Activated T-cell treated with anti-CD3 and anti-CD28 coated beads, Interleukin-2, amount 50 U/mL, for 1 hour (primary cell): Measurements from ENCODE around the gene LTB4R.
A peak's percentile ranks its signal among the peaks of the same experiment; 100 is the strongest.

Source experiments
- DNase-seq: peaks from one replicate; pipeline ENCODE4 v3.0.0-alpha.2; 2020

Gene LTB4R

GRCh38 chr14:24310646-24311604 lies at the start of gene LTB4R:
LTB4R (plus strand) TSS chr14:24311502; CDS start chr14:24315652, 4,150 bp downstream.
- peak; percentile 75 for DNase-seq

- no peak for DNase-seq
Observed at GRCh38 chr14:24261969-24262327, 49.4 kb upstream of the LTB4R start.

- no peak for DNase-seq
Observed at GRCh38 chr14:24262821-24263733, 48.2 kb upstream of the LTB4R start, which contains the start of gene TGM1. TGM1 (minus strand) TSS chr14:24263177; CDS start chr14:24262352, 825 bp downstream.

GRCh38 chr14:24263848-24264247 lies 47.5 kb upstream of the LTB4R start:
- DNase-seq, result no peak

- DNase-seq, result no peak
Observed at GRCh38 chr14:24264298-24264697, 47.0 kb upstream of the LTB4R start.

GRCh38 chr14:24266344-24267244 lies 44.7 kb upstream of the LTB4R start:
- DNase-seq, result no peak

- no peak for DNase-seq
Observed at GRCh38 chr14:24267516-24267915, 43.8 kb upstream of the LTB4R start.

- DNase-seq, result no peak
Observed at GRCh38 chr14:24268225-24268624, 43.1 kb upstream of the LTB4R start.

- DNase-seq, result no peak
Observed at GRCh38 chr14:24269368-24269767, 41.9 kb upstream of the LTB4R start.

- no peak for DNase-seq
Observed at GRCh38 chr14:24269910-24270536, 41.3 kb upstream of the LTB4R start.

- DNase-seq, result no peak
Observed at GRCh38 chr14:24270537-24271133, 40.7 kb upstream of the LTB4R start.

GRCh38 chr14:24271134-24271833 lies 40.0 kb upstream of the LTB4R start, which contains the start of gene RABGGTA:
RABGGTA (minus strand) TSS chr14:24271597; CDS start chr14:24271115, 482 bp downstream.
- DNase-seq, result peak; percentile 91

GRCh38 chr14:24271834-24272263 lies 39.5 kb upstream of the LTB4R start:
- no peak for DNase-seq

GRCh38 chr14:24272467-24272866 lies 38.8 kb upstream of the LTB4R start:
- no peak for DNase-seq

GRCh38 chr14:24273422-24273998 lies 37.8 kb upstream of the LTB4R start:
- no peak for DNase-seq

GRCh38 chr14:24274101-24274543 lies 37.2 kb upstream of the LTB4R start:
- peak; percentile 22 for DNase-seq

- DNase-seq, result no peak
Observed at GRCh38 chr14:24277071-24277470, 34.2 kb upstream of the LTB4R start.

GRCh38 chr14:24277606-24278321 lies 33.5 kb upstream of the LTB4R start:
- no peak for DNase-seq

- DNase-seq, result no peak
Observed at GRCh38 chr14:24278424-24278823, 32.9 kb upstream of the LTB4R start.
